ENCODE measurements around the gene PAPLN. TPM values are rescaled to one million over a fixed set of nuclear protein-coding genes. Genes with fewer than 3 reads are reported as not detected.
"Not testable (repeated sequence)": the region's sequence is repeated elsewhere in the genome, so short reads cannot be mapped to it uniquely, and the experiment has no call there.

Gene PAPLN, protein sequence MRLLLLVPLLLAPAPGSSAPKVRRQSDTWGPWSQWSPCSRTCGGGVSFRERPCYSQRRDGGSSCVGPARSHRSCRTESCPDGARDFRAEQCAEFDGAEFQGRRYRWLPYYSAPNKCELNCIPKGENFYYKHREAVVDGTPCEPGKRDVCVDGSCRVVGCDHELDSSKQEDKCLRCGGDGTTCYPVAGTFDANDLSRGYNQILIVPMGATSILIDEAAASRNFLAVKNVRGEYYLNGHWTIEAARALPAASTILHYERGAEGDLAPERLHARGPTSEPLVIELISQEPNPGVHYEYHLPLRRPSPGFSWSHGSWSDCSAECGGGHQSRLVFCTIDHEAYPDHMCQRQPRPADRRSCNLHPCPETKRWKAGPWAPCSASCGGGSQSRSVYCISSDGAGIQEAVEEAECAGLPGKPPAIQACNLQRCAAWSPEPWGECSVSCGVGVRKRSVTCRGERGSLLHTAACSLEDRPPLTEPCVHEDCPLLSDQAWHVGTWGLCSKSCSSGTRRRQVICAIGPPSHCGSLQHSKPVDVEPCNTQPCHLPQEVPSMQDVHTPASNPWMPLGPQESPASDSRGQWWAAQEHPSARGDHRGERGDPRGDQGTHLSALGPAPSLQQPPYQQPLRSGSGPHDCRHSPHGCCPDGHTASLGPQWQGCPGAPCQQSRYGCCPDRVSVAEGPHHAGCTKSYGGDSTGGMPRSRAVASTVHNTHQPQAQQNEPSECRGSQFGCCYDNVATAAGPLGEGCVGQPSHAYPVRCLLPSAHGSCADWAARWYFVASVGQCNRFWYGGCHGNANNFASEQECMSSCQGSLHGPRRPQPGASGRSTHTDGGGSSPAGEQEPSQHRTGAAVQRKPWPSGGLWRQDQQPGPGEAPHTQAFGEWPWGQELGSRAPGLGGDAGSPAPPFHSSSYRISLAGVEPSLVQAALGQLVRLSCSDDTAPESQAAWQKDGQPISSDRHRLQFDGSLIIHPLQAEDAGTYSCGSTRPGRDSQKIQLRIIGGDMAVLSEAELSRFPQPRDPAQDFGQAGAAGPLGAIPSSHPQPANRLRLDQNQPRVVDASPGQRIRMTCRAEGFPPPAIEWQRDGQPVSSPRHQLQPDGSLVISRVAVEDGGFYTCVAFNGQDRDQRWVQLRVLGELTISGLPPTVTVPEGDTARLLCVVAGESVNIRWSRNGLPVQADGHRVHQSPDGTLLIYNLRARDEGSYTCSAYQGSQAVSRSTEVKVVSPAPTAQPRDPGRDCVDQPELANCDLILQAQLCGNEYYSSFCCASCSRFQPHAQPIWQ
- 0.13 TPM in 1 of 2 replicates, not detected in the other for polyA plus RNA-seq (2014; cell fraction: cytosol; rRNA removed)
- polyA plus RNA-seq (2014; cell fraction: nucleus; rRNA removed), result 0.44 and 0.53 TPM in 2 replicates

DNA sequence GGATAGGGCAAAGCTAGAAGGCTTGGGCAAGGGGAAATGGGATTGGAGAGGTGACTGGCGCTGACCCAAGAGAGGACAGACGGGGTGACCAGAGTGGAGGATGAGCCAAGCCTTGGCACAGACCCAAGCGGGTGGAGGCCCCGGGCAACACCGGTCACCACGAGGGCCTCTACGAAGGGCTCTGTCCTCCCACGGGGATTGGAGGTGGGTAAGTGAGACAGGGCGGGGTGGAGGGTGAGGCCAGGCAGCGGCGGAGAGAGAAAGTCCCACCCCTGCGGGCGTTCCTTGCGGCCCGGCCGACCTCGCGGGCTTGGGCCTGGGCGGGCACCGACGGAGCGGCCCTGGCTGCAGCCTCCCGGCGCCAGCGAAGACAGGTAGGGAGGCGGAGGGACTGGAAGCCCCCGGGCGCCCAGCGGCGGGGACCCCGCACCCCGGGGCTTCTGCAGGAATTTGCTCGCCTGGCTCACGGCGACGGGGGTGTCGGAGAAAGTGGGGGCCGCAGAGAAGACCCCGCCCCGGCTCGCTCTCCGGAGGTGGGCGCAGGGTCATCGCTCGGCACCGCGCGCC is at the start of gene PAPLN:
TSS of gene PAPLN (plus strand) at position 288 of the 567 bp plus-strand sequence. CDS start 2,273 bp downstream, outside the sequence.
- DNase-seq (ENCODE audit: low spot score), result no peak

DNA sequence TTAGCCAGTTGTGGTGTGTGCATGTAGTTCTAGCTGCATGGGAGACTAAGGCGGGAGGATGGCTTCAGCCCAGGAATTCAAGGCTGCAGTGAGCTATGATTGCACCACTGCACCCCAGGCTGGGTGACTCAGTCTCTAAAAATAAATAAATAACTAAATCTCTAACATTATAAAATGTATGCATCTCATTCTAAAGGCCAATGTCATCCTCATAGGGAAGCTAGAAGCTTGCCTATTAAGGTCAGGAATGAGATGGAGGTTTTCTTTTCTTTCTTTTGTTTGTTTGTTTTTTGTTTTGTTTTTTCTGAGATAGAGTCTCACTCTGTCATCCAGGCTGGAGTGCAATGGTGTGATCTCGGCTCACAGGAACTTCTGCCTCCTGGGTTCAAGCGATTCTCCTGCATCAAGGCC is 48.8 kb upstream of the PAPLN start:
- no peak for DNase-seq (ENCODE audit: low spot score)

- no peak for DNase-seq (ENCODE audit: low spot score)
Observed at GRCh38 chr14:73189651-73190050, 47.7 kb upstream of the PAPLN start.

GRCh38 chr14:73191441-73191840 is 45.9 kb upstream of the PAPLN start:
- DNase-seq (ENCODE audit: low spot score), result no peak

GRCh38 chr14:73194306-73194705 is 43.0 kb upstream of the PAPLN start:
- not testable (repeated sequence) for DNase-seq (ENCODE audit: low spot score)

GRCh38 chr14:73198253-73198652 is 39.1 kb upstream of the PAPLN start:
- no peak for DNase-seq (ENCODE audit: low spot score)

DNA sequence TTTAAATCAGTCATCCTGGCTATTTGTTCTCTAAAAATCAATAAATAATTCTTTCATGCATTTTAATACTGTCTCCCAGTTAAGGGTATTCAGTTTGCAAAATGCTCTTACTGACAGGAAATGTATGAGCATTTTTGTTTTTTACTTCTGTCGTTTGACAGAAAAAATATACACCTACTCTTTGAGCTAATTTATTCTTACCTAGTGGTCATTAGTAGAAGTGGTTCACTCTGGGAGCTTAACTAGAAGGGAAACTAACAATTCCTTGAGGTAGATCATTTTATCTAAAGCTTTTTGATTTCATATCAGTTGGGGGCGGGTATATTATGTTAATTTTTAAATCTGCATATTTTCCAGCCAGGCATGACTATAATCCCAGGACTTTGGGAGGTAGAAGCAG is 33.8 kb upstream of the PAPLN start:
- DNase-seq (ENCODE audit: low spot score), result no peak

- no peak for DNase-seq (ENCODE audit: low spot score)
Observed at GRCh38 chr14:73207615-73208014, 29.7 kb upstream of the PAPLN start.

DNA sequence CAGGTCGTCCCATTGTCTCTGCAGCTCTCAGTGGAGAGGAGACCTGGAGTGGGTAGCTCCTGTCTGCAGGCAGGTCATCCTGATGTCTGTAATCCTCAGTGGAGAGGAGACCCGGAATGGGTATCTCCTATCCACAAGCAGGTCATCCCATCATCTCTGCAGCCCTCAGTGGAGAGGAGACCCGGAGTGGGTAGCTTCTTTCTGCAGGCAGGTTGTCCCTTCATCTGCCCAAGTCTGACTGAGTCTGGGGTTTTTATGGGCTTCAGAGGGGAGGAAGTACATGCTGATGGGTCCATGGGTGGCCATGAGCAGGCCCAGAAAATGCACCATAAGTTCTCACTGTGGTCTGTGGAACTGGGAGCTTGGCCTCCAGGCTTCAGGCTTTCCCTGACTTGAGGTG is 28.9 kb upstream of the PAPLN start:
- no peak for DNase-seq (ENCODE audit: low spot score)

GRCh38 chr14:73208846-73209245 is 28.5 kb upstream of the PAPLN start:
- no peak for DNase-seq (ENCODE audit: low spot score)

- DNase-seq (ENCODE audit: low spot score), result no peak
Observed at GRCh38 chr14:73209953-73210352, 27.4 kb upstream of the PAPLN start.

DNA sequence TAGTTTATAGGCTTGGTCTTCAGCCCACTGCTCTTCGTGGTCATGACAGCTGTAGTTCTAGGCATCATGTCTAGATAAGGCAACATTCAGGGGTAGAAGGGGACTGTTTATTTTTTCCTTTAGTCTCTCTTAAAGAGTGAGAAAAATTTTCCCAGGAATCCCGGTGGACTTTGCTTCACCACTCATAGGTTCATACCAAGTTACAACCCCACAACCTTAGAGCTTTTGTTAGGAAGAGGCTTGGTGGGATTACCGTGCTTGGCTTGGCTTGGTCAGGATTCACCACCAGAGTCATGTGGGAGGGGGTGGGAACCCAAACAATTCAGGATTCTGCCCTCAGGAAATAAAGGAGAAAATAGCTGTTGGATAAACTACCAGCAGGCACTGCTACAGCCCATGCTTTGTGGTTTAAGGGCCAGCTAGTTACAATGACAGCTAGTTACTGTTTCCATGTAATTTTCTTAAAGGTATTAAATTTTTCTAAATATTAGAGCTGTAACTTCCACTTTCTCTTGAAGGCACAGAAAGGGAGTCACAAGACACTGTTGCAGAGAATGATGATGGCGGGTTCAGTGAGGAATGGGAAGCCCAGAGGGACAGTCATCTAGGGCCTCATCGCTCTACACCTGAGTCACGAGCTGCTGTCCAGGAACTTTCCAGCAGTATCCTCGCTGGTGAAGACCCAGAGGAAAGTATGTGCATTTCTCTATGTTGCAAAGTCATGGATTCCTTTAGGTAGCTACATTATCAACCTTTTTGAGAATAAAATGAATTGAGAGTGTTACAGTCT is 25.9 kb upstream of the PAPLN start:
- no peak for DNase-seq (ENCODE audit: low spot score)

DNA sequence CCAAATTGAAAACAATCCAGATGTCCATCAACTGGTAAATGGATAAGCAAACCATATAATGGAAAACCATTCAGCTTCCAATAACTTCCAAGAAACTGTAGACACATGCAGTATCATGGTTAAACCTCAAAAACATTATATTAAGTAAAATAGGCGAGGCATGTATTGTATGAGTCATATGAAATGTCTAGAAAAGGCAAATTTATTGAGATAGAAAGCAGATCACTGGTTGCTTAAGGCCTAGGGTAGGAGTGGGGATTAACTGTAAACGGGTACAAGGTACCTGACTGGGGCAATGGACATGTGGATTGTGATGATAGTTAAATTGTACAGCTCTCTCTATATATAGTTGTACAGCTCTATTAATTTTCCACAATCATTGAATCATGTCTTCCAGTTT is 21.3 kb upstream of the PAPLN start:
- no peak for DNase-seq (ENCODE audit: low spot score)

DNA sequence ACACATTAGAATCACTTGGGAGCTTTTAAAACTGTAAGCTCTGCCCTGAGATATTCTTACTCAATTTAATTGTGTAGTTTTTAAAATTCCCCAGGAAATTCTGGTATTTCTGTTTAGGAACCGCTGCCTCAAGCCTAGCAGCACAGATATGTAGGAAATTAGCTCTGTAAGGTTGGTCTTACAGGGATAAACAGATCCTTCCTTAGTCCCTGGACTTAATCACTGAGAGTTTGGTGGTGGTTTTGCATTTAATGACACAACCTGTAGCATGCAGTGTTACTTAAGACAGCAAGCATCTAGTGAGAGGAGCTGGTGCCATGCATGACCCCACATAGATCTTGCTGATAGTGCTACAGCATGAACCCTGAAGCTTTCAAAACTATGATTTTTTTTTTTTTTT is 19.9 kb upstream of the PAPLN start:
- DNase-seq (ENCODE audit: low spot score), result no peak

DNA sequence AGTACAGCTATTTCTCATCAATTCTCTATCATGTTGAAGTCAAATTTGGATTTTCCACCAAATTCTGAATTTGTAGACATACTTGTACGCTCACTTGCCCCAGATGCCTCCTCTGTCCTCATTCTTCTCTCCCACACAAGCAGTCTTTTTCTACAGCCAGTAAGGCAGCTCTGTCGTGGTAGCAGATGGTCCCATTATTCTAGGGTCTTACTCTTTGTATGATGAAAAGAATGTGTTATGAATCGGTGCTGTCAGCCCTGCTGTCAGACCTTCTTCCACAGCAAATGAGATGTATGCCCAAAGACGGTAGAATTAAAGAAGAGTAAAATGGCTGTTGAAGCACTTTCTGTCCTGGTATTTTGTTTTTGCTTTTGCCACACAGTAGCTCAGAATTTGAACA is 17.2 kb upstream of the PAPLN start:
- DNase-seq (ENCODE audit: low spot score), result no peak

DNA sequence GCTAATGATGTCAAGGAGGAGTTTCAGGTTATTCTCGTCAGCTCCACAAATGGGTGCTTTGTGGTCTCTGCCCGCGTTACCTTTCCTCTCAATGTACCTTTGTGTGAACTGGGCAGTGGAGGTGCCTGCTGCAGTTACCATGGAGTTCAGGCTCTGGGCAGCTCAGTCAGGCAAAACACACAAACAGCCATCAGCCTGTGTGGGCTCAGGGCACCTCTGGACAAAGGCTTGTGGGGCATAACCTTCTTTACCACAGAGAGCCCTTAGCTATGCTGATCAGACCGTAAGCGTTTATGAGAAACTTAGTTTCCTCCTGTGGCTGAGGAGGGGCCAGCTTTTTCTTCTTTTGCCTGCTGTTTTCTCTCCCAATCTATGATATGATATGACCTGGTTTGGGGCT is 16.7 kb upstream of the PAPLN start:
- no peak for DNase-seq (ENCODE audit: low spot score)

- DNase-seq (ENCODE audit: low spot score), result no peak
Observed at GRCh38 chr14:73221945-73222344, 15.4 kb upstream of the PAPLN start.

GRCh38 chr14:73223049-73223448 is 14.3 kb upstream of the PAPLN start:
- no peak for DNase-seq (ENCODE audit: low spot score)

- no peak for DNase-seq (ENCODE audit: low spot score)
Observed at GRCh38 chr14:73225496-73225895, 11.8 kb upstream of the PAPLN start.
